ENCODE data around the gene IGF2BP1.
"Not testable (repeated sequence)": the region's sequence is repeated elsewhere in the genome, so short reads cannot be mapped to it uniquely, and the experiment has no call there.

The IGF2BP1 gene

DNA sequence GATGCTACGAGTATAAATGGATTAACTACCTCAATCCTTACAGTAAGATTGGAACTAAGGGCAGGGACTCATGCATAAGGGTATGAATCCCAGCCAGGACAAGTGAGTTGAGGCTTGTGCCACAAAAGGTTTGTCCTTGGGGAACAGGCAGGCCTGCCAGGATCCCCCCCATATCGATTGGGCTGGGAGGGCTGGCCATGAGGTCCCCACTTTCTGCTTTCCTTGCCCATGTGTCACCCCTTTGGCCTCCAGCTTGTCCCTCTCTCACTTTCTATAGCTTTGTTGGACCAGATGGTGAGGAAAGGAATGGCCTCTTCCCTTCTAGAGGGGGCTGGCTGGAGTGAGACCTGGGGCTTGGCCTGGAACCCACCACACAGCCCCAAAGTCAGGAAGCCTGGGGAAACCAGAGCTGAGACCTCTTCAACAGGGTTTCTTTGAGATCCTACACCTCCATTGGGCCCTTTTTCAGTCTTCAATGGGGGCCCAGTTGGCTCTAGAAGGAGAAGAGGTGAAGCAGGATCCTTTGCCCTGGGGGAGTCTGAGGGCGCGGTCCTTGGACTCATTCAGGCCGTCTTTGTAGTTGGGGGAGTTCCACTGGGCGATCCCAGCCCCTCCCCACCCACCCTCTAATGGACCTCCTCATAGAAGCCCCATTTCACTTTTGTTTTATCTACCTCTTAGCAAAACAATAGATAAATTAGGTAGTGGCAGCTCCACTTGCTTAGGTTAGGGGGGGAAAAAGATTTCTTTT lies 57.3 kb downstream of the IGF2BP1 start:
- no peak for DNase-seq (ENCODE audit: low read depth in 2 of 2)

DNA sequence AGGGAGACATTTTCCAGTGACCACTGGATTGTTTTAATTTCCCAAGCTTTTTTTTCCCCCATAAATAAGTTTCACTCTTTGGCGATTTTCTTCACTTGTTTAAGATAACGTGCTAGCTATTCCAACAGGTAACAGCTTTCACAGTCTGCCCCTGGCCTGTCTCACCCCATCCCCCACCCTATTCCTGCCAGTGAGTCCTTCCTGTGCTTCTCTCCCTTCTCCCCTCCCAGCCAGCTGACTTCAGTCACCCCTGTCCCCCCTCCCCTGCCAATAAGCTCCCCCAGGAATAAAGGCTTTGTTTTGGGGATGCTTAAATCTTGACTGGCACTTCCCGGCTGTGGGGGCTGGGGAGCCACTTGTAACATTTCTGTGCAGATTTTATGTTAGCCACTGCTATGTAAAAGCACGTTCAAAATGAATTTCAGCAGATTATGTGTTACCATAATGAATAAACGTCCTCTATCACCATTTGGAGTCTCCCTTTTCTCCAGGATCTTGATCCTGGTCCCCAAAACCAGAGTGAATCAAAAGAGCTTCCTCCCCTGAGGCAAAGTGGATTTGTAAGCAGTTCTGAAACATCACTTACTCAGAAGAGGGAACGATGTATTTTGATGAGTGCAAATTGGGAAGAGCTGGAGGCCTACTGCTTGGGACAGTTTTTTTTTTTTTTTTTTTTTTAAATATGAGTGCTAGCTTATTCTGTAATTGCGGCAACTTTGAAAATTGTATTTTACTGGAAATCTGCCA lies 58.2 kb downstream of the IGF2BP1 start:
- DNase-seq (ENCODE audit: low read depth in 2 of 2), result no peak

DNA sequence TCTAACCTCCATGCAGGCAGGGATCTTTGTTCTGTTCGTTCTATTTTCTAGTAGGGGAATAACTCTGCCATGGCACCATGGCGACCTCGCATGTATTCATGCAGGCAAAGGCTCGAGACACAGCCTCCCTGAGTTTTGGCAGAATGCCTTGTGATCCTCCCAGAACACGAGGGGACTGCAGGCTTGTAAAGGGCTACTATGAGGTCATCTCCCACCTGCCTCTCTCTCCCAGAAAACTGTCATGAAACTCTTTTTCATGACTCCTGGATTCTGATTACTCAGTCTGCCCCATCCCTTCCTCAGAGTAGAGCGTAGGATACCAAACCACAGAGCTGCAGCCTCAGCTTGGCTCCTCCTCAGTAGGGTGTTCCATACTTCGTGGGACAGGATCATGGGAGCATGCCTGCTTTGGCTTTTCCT lies 64.3 kb downstream of the IGF2BP1 start:
- no peak for DNase-seq (ENCODE audit: low read depth in 2 of 2)

DNA sequence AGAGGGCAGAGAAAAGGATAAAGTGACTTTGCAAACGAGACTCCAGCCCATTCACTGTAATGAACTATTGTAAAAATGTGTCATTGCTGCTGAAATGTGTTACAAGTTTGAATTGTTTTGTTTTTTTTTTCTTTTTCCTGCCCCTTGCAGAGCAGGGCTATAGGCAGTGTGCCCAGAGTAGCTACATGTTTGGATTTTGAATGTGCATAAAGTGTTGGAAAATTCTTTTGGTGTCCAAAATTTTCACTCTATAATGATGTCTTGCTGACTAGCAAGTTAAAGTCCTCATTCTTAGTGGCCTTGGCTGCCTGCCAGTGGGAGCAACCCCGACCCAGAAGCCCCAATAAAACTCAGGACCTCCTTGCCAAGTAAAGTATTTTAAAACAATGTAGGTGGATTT lies 66.5 kb downstream of the IGF2BP1 start:
- no peak for DNase-seq (ENCODE audit: low read depth in 2 of 2)

DNA sequence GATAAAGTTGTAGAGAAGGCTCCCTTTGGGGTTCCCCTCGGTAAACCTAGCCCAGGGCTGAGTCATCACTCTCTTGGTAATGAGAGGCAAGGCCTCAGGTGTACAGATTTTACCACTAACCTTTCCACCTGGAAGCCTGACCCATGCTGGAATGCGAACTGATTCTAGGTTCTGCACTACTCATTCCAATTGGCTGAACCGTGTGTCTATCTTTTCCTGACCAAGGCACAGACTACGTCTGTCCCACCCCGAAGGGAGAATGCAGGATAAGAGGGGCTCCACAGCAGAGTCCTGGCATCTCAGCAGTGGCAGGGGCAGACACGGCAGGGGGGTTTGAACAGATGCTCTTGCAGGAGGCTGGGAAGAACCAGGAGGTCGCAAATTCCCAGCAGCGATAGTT lies 70.0 kb downstream of the IGF2BP1 start:
- no peak for DNase-seq (ENCODE audit: low read depth in 2 of 2)

DNA sequence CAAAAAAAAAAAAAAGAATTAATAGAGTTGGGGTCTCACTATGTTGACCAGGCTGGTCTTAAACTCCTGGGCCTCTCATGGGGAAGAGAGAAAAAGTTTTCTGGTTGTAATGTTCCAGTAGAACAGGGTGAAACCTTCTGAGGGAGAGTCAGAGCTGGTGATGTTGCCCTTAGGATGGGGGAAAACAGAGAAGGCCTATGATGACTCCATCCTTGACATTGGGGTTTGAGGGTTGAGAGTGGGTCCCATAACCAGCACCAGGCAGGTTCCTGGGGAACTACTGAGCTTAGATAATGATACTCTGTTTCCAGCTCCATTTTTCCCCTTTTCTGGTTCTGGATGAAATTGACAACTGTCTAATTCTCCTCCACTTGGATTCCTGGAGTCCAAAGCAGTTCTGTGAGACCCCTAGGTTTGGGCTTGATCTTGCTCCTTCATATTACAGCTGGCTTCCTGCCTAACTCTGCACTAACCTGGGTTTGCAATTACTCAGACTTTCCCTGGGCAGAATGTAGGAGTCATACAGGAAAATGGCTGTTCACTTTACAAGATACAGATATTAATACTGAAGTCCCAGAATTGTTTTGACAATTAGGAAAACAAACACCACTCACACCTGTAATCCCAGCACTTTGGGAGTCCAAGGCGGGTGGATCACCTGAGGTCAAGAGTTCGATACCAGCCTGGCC lies 72.5 kb downstream of the IGF2BP1 start:
- no peak for DNase-seq (ENCODE audit: low read depth in 2 of 2)

DNA sequence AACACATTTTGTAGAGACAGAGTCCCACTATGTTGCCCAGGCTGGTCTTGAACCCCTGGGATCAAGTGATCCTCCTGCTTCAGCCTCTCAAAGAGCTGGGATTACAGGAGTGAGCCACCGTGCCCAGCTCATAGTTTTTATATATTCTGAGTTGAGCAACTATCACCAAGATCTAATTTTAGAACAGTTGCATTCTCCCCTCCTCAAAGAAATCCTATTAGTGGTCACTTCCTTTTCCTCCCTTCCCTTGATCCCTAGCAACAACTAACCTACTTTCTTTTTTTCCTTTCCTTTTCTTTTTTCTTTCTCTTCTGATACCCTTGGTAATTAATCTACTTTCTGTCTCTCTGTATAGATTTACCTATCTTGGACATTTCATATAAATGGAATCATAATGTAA lies 73.9 kb downstream of the IGF2BP1 start:
- no peak for DNase-seq (ENCODE audit: low read depth in 2 of 2)

DNA sequence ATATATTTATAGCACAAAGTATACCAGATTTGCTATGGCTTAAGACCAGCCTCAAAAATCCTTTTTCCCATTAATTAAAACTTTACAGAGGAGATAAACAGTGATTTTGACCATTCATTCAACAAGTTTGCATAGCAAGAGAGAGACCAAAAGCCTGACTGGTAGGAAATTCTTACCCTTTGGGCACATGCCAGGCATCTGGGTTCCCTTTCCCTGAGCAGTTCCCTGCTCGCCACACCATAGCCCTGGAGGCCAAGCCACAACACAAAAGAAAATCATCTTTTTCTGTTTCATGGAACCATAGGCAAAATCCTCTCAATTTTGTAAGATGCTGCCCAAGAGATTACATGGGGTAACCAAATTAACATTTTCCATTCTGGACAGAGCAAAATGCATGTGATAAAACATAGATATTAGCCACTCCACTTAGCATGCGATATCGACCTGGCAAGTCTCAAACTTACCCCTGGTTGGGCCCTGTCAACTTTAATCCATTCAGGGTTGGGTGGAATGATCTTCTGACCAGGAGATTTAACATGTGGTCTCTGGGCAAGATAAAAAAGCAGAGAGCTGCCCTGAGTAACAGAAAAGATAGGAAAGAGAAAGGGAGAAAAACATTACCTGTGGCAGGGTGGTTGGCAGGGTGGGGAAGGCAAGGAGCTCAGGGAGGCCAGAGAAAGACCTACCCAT lies 77.8 kb downstream of the IGF2BP1 start:
- no peak for DNase-seq (ENCODE audit: low read depth in 2 of 2)

DNA sequence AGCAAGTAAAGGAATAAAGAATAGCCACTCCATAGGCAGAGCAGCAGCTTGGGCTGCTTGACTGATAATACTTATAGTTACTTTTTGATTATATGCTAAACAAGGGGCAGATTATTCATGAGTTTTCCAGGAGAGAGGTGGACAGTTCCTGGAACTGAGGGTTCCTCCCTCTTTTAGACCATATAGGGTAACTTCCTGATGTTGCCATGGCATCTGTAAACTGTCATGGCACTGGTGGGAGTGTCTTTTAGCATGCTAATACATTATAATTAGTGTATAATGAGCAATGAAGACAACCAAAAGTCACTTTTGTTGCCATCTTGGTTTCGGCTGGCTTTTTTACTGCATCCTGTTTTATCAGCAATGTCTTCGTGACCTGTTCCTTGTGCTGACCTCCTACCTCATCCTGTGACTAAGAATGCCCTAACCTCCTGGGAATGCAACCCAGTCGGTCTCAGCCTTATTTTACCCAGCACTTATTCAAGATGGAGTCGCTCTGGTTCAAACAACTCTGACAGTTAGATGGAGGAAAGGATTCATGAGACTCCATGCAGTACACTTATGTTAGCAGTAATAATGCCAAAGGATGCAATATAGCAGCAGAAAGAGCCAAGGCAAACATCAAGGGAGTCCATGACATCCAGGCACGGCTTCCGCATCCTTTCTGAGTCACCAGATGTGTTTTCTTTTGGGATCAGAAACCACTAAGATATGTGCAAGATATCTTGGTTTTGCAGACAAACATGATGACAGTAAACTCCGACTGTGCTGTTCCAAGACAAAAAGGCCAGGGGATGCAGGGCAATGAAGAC lies 79.6 kb downstream of the IGF2BP1 start:
- DNase-seq (ENCODE audit: low read depth in 2 of 2), result no peak

DNA sequence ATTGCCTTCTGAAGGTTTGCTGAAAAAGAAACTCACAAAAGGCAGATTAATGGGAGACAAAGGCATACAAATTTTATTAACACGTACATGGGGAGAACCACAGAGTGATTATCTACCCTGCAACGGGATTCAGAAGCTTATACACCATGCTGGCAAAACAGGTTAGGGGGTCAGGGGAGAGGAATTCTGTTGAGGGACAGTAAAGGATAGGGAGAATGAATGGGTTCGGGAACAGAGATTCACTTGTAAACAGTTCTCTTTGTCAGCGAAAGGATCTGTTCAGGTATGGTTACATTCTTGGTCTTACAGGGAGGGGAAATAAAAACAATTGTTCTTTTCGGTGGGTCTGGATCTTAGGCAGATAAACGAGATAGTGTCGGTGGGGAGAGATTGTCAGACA lies 81.1 kb downstream of the IGF2BP1 start:
- DNase-seq (ENCODE audit: low read depth in 2 of 2), result no peak

DNA sequence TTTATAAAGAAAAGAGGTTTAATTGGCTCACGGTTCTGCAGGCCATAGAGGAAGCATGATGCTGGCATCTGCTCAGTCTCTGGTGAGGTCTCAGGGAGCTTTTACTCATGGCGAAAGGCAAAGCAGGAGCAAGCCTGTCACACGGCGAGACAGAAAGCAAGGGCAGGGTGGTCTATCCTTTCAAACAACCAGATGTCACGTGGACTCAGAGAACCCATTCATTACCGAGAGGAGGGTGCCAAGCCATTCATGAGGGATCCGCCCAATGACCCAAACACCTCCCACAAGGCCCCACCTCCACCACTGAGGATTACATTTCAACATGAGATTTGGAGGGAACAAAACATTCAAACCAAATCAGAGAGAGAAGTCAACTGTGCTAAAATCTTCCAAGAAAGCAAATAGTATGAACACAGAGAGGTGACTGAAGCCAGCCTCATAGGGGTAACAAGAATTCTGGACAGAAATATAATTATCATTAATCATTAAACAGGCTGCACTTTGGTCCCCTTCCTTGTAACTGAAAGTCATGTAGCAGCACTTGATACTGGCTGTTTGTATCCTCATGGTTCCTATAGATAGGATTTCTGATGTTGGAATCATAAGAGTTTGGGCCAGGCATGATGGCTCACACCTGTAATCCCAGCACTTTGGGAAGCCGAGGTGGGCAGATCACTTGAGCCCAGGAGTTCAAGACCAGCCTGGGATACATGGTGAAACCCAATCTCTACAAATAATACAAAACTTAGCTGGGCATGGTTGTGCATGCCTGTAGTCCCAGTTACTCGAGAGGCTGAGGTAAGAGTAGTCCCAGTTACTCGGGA lies 82.9 kb downstream of the IGF2BP1 start:
- no peak for DNase-seq (ENCODE audit: low read depth in 2 of 2)

DNA sequence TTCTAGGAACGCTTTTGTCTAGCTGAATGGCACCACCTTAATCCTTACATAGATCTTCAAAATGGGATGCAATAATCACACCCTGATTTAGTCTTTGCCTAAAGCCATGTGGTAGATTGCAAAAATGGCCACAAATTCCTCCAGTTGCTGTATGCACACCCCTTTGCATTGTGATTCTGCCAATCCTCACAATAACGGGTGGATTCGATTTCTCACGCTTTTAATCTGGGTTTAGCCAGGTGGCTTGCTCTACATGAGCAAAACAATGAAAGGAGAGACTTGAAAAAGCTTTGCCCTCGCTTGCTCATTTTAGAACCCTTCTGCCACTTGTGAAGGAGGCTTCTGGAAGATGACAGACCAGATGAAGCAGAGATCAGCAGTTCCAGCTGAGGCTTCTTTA lies 85.0 kb downstream of the IGF2BP1 start:
- DNase-seq (ENCODE audit: low read depth in 2 of 2), result no peak

DNA sequence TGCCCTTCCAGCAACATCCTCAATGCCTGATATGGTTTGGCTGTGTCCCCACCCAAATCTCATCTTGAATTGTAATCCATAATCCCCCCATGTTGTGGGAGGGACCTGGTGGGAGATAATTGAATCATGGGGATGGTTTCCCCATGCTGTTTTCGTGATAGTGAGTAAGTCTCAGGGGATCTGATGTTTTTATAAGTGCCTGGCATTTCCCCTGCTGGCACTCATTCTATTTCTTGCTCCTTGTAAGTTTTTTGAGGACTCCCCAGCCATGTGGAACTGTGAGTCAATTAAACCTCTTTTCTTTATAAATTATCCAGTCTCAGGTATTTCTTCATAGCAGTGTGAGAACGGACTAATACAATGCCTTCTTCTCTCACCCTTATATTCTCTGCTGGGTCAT lies 87.9 kb downstream of the IGF2BP1 start:
- not testable (repeated sequence) for DNase-seq (ENCODE audit: low read depth in 2 of 2)

DNA sequence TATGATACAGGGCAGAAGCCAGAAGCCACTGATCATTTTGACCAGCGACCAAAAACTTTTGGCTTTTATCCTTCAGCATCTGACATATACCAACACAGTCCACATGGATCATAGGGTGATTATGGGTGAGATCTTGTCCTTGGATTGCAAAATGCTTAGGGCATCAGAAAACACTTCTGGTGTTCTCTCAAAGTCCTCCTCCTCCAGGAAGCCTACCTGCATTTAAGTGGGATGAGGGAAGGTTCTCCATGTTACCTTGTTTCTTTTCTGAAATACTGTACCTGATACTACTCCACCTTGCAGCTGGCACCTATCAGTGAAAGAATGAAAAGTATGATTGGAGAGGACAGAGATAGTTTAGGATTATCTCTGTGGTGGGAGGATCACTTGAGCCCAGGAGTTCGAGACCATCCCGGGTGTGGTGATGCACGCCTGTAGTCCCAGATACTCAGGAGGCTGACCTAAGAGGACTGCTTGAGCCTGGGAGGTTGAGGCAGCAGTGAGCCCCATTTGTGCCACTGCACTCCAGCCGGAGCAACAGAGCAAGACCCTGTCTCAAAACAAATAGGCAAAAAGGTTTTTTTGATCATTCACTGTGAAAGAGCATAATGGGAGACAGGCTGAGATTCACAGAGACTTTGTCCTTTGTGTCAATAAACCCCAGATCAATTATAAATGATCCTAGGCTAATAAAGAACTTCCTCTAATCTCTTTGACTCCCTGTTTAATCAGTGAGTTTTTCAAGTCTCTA lies 88.6 kb downstream of the IGF2BP1 start:
- DNase-seq (ENCODE audit: low read depth in 2 of 2), result no peak

DNA sequence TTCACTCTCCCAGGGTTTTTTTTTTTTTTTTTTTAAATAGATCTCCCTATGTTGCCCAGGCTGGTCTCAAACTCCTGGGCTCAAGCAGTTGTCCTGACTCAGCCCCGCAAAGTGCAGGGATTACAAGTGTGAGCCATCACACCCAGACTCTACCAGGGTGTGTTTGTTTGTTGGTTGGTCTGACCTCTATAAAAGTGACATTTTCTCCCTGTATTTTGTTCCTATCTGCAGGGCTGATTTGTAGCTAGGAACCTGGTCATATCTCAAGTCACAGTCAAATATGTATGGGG lies 89.1 kb downstream of the IGF2BP1 start:
- DNase-seq (ENCODE audit: low read depth in 2 of 2), result no peak

DNA sequence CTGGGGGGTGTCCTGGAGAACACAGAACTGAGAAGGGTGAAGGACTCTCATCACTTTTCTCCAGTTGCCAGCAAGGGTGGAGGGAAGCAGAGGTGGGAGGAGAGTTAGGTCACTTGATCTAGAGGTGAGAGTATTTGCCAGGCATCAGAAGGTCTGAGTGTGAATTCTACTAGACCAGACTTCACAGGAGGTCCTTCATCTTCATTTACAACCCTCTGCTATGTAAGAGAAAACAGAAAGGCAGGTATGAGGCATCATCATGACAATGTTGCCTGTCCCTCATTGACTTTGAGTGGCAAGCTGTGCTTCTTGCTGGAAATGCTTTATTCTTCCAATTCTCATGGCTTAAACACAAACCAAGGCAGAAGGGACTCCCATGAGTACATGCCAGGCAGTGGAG lies 89.5 kb downstream of the IGF2BP1 start:
- no peak for DNase-seq (ENCODE audit: low read depth in 2 of 2)

DNA sequence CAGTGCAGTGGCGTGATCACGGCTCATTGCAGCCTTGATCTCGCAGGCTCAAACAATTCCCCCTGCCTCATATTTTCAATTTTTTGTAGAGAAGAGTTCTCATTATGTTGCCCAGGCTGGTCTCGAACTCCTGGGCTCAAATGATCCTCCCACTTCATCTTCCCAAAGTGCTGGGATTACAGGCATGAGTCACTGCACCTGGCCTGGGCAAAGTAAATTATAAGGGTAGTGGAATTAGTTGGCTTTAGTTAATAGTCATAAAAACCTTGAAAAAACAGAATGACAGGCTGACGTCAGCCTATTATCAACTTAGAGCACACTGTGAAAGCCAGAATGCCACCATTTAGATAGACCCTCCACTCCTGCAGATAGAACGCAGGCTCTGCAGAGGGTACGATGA lies 91.9 kb downstream of the IGF2BP1 start:
- no peak for DNase-seq (ENCODE audit: low read depth in 2 of 2)

DNA sequence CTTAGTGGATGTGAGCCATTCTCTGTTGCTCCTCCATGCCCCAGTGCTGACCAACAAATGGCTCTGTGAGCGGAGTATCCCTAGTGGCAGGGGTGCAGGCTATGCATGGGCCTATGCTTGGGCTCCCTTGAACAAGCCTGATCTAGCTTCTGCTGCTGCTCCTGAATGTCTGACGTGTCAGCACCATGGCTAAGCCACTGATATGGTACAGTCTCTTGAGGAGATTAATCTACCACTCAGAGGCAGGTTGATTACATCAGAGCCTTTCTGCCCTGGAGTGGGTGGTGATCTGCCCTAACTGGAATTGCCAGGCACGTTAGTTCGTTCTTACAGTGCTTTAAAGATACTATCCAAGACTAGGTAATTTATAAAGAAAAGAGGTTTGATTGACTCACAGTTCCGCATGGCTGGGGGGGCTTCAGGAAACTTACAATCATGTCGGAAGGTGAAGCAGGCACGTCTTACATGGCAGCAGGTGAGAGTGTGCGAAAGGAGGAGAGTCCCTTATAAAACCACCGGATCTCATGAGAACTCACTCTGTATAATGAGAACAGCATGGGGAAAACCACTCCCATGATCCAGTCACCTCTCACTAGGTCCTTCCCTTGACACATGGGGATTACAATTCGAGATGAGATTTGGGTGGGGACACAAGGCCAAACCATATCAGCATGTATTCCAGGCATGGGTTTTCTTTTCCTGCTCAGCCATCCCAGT lies 93.9 kb downstream of the IGF2BP1 start:
- no peak for DNase-seq (ENCODE audit: low read depth in 2 of 2)

DNA sequence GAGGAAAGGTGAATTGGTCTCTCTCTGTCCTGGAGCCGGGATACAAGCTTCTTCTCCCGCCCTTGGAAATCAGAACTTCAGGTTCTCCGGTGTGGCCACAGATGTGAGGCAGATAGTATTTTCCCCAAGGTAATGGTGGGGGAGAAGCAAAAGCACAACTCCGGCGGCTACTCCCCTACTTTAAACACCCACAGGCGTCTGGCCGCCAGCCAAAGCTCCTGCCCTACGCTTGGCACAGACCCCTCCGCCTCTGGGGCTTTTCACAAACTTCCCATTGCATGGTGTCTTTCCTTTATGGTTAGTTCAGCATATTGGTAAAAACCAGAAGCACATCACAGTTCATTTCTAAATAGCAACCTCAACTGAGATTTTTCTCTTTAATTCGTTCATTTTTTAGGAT lies 95.9 kb downstream of the IGF2BP1 start:
- no peak for DNase-seq (ENCODE audit: low read depth in 2 of 2)

All from stimulated activated CD8-positive, alpha-beta memory T cell treated with anti-CD3 and anti-CD28 coated beads, Interleukin-7, amount 100 ng/mL, for 4 hours (primary cell).